HG02970 (cell line): Measurements from ENCODE around the gene ZNF316.
"Not testable (repeated sequence)": the region's sequence is repeated elsewhere in the genome, so short reads cannot be mapped to it uniquely, and the experiment has no call there.

Source experiments
- ATAC-seq: cut with Tn5 transposase; IDR thresholded peaks from one replicate; pipeline ENCODE4 v1.9.1; 2021; ENCODE audit warnings: mild to moderate bottlenecking, moderate library complexity, moderate number of reproducible peaks; ENCODE audit not compliant: unreplicated experiment, low FRiP score

Gene ZNF316

DNA sequence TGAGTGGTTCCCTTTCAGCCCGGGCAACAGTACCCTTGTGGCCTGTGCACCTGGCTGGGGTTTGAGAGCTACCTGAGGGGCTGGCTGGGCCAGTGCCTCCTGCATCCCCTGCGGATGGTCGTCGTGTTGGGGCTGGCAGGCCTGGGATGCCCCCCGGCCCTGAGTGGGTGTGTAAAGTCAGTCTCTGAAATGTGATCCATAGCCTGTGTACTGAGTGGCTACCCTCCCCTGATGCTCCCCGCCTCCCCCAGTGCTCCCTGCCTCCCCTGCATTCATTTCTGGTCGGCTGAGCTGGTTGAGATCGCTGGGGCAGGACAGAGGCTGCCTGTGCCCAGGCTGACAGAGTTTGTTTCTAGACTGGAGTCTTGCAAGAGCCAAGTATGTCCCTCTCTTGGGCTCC, 9.3 kb downstream of the ZNF316 start:
- ATAC-seq = no peak

DNA sequence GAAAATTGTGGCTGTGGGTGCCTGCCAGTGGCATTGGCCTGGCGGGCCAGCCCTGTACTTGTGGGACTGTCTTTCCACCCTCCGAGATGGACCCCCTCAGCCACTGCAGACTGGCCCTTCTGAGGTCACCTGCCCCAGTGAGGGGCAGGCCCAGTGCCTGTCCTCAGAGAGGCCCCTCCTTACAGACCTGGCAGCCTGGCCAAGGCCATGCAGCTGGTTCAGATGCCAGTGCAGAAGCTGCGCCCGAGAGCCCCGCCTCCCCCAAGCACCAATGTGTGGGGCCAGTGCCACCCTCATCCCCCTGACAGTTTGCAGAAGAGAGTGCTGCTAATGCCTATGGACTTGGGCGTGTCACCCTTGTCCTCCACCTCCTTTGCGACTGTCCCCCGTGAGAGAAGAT, 10.0 kb downstream of the ZNF316 start:
- ATAC-seq = no peak

DNA sequence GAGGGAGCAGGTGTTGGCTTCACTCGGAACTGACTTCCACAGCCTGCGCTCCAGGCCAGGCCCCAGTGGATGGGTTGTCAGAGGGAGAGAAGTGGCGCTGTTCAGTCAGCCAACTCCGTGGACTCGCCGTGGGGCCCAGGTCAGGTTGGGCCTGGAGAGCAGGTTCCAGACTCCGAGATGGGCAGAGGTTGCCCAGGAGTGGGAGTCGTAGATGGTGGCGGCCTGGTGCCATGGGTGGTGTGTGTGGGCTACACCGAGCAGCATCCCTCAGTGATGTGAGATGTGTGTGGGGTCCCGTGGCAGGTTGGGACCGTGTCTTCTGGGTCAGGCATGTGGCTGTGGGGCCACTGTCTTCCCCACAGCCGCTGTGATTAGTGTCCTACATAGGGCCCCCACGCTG, 10.4 kb downstream of the ZNF316 start:
- no peak for ATAC-seq

DNA sequence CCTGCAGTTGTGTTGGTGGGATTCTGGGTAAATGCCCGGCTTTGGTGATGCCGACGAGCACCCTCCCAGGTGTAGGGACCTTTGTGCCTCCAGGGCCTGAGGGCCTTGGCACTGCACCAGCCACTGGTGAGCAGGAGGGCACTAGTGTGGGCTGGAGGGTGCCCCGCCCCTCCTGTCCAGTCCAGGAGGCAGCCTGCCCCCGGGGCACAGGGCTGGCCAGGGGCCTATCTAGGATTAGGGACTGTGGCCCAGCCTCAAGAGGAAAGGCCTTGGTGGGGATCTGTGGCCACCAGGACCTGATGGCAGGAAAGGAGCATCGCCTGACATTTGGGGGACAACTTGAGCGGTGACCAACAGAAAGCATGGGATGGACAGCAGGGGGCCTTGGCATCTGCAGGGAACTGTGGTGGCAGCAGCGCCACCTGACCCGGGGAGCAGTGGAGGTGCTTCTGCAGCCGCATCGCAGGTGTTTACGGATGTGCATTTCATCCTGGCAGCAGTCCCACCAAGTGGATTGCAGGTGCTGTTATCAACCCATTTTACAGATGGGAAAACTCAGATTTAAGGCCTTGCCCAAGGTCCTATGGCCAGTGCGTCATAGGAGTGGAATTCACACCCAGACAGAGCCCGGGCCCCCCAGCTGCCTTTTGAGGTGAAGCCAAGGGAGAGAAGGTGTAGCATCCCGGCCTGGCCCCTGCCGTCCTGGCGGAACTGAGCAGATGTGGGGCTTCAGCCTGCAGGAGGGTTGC, 11.1 kb downstream of the ZNF316 start:
- ATAC-seq = no peak

DNA sequence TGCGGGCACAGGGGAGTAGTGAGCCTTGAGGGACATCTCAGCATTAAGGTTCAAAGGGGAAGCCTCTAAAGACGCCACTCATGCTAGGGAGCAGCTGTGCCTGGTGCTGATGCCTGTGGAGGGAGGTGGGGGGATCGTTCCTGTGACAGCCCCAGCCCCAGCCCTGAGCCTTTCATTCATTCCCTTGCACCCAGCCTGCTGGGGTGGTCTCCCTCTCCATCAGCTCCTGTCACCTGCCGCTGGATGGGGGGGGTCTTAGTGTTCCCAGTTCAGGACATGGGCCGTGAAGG, 11.6 kb downstream of the ZNF316 start:
- ATAC-seq = no peak

DNA sequence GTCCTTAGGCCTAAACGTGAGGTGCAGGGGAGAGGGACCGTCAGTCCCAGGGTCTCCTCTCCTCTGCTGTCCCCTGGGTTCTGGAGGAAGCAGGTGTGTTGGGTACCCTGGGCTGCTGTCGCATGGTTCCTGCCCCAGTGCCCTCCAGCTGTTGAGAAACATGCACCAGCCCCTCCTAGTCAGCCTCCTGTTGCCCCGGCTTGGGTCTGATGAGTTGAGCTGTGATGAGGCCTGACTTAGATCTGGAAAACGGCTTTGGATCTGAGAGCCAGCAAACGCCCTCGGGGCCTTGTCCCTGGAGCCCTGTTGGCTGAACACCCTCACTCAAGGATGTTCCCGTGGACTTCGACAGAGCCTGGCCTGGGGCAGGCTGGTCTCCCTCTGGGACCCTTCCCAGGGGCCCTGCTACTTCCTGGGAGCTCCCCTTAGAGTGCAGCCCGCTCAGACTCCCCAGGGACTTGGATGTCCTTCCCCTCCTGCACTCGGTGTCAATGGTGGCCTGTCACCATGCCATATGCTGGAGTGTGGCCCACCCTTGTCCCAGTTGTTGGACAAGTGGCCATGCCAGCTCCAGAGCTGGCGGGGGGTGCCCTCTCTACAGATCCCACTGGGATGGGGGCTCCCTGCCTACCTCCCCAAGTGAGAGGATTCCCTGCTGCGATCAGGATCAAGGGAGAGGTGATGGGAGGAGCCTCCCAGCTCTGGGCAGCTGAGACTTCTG, 12.3 kb downstream of the ZNF316 start:
- ATAC-seq = no peak

DNA sequence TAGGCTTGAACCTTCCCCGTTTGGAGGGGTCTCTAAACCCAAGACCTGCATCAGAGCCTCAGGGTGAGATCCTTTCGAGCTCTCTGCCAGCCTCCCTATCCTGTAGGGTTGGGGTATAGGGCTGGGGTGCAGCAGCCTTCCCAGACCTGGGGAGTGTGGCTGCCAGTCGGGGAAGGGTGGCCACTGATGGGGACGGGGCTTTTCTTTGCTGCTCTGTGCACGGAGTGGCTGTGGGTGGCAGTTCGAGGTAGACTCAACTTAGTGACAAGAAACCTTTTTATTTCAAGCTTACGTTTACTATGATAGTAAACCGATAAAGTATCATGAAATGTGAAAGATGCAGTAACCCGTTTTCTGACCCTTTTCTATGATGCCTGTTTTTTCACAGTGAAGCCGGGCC, 13.0 kb downstream of the ZNF316 start:
- ATAC-seq = no peak

DNA sequence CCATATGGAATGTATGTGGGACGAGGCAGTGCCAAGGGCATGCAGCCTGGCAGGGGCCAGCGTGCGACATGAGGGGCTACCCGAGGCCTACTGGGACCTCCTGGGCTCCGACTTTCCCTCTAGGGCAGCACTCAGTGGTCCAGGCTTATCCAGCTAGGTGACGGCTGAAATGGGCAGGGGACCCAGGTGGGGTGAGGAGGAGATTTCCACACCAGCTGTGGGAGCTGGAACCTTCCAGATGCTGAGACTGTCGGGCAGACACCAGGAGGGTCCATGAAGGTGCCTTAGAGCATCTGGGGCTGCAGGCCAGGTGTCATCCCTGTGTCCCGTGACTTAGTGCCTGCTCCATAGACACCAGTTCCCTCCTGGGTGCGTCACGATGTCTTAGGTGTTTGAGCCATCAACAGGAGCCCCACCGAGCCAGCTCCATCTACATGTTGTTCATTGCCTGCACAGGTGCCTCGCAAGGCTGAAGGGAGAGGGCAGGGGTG, 13.4 kb downstream of the ZNF316 start:
- no peak for ATAC-seq

DNA sequence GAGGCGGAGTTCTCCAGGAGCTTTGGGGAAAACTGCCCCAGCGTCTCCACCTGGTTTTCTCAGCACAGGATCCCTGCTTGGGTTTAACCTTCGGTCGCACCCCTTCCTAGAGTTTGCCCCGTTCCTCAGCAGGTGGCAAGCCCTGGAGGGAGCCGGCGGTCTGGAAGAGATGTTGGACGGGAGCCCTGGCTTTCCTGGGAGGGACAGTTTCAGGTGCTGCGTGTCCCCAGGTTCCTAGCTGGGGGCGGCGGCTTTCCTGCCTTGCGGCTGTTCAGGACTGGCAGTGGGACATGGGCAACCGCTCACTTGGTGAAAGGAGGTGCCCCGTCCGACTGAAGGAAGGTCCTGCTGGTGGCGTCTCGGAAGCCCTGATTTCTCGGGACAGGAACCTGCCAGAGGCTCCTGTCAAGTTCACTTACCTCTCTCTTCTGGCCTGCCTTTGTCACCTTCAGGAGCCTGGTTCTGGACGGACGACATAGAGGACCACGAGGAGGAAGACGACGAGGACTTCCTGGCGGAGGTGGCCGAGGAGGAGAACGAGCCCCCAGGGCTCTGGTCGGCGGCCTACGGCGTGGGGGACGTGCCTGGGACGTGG, 14.8 kb downstream of the ZNF316 start:
- no peak for ATAC-seq

DNA sequence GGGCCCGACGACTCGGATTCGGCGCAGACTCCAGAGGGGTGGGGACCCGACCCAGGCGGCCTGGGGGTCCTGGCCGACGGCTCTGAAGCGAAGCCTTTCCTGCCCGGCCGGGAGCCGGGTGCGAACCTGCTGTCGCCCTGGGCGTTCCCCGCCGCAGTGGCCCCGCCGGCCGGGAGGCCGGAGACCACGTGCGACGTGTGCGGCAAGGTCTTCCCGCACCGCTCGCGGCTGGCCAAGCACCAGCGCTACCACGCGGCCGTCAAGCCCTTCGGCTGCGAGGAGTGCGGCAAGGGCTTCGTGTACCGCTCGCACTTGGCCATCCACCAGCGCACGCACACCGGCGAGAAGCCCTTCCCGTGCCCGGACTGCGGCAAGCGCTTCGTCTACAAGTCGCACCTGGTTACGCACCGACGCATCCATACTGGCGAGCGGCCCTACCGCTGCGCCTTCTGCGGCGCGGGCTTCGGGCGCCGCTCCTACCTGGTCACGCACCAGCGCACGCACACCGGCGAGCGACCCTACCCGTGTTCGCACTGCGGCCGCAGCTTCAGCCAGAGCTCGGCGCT, 15.4 kb downstream of the ZNF316 start:
- ATAC-seq = no peak

DNA sequence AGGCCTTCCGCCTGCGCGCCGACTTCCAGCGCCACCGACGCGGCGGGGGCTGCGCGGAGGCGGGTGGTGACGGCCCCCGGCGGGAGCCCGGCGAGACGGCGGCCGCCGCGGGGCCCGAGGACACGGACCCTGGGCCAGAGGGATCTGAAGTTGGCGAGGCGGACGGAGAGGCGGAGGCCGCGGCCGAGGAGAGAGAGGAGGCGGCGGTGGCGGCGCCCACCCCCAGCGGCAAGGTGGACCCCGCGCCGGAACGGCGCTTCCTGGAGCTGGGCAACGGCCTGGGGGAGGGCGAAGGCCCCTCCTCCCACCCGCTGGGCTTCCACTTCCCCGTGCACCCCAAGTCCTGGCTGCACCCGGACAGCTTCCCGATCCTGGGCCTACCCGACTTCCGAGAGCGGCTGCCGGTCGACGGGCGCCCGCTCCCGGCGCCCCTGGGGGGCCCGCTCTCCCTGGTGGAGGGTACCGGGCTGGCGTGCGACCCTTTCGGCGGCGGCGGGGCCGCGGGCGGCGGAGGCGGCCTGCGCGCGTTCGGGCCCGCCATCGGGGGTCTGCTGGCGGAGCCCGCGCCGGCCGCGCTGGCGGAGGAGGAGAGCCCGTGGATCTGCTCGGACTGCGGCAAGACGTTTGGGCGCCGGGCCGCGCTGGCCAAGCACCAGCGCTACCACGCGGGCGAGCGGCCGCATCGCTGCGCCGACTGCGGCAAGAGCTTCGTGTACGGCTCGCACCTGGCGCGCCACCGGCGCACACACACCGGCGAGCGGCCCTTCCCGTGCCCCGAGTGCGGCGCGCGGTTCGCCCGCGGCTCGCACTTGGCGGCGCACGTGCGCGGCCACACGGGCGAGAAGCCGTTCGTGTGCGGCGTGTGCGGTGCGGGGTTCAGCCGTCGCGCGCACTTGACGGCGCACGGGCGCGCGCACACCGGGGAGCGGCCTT, 16.2 kb downstream of the ZNF316 start:
- ATAC-seq = no peak

DNA sequence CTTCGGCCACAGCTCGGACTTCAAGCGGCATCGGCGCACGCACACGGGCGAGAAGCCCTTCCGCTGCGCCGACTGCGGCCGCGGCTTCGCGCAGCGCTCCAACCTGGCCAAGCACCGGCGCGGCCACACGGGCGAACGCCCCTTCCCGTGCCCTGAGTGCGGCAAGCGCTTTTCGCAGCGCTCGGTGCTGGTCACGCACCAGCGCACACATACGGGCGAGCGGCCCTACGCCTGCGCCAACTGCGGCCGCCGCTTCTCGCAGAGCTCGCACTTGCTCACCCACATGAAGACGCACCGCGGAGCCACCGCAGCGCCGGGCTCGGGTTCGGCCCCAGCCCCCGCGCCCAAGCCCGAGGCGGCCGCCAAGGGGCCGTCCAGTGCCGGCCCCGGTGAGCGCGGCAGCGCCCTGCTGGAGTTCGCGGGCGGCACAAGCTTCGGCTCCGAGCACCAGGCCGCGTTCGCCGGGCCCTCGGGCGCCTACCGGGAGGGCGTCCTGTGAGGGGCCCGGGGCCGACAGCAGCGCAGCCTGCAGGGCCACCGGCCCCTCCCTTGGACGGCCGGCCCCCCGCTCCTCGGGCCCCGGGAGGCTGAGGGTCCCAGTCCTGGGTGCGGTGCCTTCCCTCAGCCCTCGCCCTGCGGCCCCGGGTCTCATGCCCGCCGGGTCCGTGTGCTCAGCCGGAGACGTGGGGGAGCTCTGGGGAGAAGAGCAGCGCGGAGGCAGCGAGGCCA, 17.2 kb downstream of the ZNF316 start:
- no peak for ATAC-seq

DNA sequence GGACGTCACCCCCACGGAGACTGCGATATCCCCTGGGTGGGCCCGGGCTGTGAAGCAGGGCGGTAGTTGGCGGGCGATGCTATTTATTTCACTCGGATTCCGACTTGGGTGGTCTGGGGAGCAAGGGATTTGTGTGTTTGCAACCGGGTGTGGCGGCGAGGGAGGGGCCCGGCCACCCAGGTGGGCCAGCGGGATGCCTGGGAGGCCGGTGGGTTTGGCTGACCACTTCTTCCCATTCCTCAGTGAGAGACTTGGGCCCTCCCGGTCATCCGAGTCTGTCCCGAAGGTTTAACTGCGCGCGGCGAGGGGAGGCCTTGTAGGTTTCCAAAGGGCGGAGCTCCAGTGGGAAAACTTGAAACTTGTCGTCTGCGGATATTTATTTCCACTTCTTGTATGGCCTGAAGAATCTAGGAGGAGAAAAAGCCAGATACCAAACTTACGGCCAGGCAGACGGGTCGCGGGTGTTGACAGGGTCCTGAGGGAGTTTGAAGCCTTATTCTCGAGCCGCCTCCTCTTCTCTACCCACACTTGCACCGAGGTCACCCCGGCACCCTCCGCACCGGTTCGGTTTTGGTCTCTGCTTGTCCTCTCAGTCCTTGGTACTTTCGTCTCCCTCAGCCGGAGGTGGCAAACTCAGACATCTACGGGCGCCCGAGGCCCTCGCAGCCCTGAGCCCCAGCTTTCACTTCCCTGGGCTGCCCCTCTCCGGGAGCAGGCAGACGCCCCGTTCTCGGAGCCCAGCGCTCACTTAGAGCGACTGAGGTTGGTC, 17.9 kb downstream of the ZNF316 start:
- ATAC-seq = no peak

DNA sequence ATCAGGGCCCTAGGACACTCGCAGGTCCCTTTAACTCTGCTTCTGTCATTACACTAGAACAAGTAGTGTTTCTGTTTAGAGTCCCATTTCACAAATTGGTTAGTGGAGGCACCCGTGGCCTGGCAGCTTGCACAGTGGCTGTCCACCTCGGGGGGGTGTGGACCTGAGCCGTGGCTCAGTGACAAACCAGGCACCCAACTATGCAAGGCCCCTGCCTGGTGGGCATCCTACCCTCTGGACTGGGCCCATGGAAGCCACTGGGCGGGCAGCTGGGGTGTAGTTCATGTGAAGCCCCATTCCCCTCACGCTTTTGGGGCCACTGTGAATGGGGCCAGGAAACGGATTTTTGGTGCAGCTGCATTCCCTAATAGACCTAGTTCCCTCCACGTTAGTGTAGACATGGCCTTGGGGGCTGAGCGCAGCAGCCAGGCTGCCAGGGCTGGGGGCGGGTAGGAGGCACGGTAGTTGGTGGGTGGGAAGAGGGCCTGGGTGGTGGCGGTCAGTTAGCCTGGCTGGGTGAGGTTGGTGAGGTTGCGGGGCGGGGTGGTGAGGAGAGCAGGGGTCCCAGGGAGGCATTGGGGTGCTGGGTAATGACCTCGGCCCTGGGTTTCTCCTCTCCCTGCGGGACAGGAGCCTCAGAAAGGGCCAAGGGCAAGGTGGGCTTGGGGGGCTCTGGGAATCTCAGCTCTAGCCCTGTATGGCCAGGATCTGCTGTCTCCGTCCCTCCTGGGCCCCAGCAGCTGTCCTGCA, 18.7 kb downstream of the ZNF316 start:
- ATAC-seq = no peak

DNA sequence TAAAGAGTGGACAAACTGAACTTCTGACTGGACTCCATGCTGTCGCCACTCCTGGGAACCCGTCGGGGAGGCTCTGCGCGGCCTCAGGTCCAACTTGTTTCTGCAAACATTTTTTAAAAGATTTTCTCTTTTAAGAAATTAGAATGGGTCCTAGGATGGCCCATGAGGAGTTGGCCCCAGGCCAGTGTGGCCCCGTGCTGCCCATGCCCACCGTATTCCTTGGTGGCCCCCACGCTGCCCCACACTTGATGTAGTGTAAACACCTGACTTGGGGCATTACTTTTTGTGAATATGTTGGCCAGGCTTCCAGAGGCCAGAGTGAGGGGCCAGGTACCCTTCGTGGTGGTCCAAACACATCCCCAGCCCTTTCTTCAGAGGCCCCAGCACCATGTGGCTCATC, 19.3 kb downstream of the ZNF316 start:
- ATAC-seq = no peak

DNA sequence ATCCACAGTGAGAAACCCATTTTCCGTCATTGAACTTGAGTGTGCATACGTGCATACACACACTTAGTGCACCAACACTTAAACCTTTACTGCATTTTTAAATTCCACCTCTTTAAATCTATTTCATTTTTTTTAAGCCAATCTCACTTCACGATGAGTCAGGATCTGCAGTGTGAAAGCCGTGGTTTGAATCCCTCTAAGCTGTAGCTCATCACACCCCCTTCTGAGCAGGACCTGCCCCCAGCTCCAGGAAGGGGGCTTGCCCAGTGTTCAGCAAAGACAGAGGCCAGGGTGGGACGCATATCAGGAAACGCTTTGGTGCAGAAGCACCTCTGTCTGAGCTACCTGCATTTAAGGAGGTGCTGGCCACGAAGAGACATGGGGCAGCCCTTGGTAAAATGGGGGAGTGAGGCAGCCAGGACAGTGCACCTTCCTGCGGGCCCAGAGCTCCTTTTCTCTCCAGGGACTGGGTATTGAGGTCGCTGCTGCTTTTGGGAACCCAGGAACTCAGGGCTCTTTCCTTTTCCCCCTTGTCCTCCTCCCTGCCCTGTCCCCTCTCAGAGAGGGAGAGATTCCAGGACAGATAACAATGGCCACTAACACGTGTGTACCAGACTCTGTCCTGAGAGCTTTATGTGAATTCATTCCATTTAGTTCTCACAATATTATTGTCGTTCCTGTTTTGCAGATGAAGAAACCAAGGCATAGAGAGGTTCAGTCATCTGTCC, 21.7 kb downstream of the ZNF316 start:
- ATAC-seq = no peak

DNA sequence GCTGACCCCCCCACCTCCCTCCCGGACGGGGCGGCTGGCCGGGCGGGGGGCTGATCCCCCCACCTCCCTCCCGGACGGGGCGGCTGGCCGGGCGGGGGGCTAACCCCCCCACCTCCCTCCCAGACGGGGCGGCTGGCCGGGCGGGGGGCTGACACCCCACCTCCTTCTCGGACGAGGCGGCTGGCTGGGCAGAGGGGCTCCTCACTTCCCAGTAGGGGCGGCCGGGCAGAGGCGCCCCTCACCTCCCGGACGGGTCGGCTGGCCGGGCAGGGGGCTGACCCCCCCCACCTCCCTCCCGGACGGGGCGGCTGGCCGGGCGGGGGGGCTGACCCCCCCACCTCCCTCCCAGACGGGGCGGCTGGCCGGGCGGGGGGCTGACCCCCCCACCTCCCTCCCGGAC, 33.7 kb downstream of the ZNF316 start:
- not testable (repeated sequence) for ATAC-seq
